Astrocyte of the spinal cord (primary cell): ENCODE measurements around the gene ERBB3.

Source experiments
- DNase-seq: peaks from one replicate; pipeline ENCODE4 v3.0.0; 2011; ENCODE audit warnings: low read depth, low spot score
- H3K4me3 ChIP-seq: 2 replicates; pipeline ENCODE4 v1.5.1; 2011; ENCODE audit warnings: low read depth, mild to moderate bottlenecking, low read length, moderate library complexity
- in situ Hi-C: cut with HindIII; loops from 2 replicates; pipeline ENCODE4 v1.10.0; 2017; ENCODE audit warnings: low sequenced_read_pairs
- TF ChIP-seq, protein P1 (sequence below): IDR thresholded peaks from 2 replicates; pipeline ENCODE4 v1.5.1; 2012; ENCODE audit warnings: low read depth, mild to moderate bottlenecking, low read length, inconsistent platforms

The ERBB3 gene

DNA sequence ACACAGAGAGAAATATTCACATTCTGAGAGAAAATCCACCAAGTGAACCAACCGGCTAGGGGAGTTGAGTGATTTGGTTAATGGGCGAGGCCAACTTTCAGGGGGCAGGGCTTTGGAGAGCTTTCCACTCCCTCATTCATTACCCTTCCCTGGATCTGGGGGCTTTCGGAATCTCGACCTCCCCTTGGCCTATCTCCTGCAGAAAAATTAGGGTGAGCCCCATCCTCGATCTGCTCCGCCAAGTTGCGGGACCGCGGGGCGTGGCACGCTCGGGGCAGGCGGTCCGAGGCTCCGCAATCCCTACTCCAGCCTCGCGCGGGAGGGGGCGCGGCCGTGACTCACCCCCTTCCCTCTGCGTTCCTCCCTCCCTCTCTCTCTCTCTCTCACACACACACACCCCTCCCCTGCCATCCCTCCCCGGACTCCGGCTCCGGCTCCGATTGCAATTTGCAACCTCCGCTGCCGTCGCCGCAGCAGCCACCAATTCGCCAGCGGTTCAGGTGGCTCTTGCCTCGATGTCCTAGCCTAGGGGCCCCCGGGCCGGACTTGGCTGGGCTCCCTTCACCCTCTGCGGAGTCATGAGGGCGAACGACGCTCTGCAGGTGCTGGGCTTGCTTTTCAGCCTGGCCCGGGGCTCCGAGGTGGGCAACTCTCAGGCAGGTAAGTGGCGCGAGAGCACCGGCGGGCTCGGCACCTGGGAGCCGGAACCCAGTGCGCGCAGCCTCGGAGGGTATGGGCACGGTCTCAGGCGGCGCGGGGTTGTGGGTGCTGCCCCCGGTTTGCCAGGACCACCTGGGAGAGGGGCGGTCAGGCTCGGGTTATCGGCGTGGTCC, at the start of gene ERBB3:
TSS of gene ERBB3 (plus strand) at position 443 of the 833 bp plus-strand sequence. CDS start at position 579, 136 bp downstream.
- in situ Hi-C loops: no loop called here
- peak within 1 kb of the TSS; percentile 42 for H3K4me3 ChIP-seq
- DNase-seq: peak; percentile 79
- TF ChIP-seq, protein P1, sequence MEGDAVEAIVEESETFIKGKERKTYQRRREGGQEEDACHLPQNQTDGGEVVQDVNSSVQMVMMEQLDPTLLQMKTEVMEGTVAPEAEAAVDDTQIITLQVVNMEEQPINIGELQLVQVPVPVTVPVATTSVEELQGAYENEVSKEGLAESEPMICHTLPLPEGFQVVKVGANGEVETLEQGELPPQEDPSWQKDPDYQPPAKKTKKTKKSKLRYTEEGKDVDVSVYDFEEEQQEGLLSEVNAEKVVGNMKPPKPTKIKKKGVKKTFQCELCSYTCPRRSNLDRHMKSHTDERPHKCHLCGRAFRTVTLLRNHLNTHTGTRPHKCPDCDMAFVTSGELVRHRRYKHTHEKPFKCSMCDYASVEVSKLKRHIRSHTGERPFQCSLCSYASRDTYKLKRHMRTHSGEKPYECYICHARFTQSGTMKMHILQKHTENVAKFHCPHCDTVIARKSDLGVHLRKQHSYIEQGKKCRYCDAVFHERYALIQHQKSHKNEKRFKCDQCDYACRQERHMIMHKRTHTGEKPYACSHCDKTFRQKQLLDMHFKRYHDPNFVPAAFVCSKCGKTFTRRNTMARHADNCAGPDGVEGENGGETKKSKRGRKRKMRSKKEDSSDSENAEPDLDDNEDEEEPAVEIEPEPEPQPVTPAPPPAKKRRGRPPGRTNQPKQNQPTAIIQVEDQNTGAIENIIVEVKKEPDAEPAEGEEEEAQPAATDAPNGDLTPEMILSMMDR: no peak

DNA sequence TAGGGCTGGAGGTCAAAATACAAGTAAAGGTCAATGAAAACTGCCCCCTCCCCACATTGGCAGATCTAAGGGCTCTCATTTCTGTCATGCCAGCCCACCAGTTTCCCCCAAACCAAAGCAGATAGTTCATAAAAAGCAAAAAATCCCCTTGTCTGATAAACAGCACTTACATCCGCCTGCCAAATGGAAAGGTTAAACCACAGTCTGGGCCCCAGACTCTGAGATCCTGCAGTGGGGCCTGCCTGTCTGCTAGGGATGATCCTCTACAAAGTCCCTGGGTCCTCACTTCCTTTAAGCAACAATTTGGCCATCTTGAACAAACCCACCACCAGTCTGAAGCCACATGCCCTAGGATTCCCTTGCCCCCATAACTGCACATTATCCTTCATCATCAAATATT, 48.0 kb upstream of the ERBB3 start:
- no peak for DNase-seq
- H3K4me3 ChIP-seq: no peak overlapping the region
- in situ Hi-C loops: no loop called here
- TF ChIP-seq, protein P1: no peak

DNA sequence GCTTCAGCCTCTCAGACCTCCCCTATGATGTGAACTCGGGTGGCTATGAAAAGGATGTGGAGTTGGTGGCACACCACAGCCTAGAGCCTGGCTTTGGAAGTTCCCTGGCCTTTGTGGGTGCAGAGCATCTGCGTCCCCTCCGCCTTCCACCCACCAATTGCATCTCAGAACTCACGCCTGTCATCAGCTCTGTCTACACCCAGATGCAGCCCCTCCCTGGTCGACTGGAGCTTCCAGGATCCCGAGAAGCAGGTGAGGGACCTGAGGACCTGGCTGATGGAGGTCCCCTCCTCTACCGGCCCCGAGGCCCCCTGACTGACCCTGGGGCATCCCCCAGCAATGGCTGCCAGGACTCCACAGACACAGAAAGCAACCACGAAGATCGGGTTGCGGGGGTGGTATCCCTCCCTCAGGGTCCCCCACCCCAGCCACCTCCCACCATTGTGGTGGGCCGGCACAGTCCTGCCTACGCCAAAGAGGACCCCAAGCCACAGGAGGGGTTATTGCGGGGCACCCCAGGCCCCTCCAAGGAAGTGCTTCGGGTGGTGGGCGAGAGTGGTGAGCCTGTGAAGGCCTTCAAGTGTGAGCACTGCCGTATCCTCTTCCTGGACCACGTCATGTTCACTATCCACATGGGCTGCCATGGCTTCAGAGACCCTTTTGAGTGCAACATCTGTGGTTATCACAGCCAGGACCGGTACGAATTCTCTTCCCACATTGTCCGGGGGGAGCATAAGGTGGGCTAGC, 45.2 kb upstream of the ERBB3 start:
- TF ChIP-seq, protein P1: no peak
- H3K4me3 ChIP-seq: no peak overlapping the region
- in situ Hi-C loops: no loop called here
- no peak for DNase-seq

DNA sequence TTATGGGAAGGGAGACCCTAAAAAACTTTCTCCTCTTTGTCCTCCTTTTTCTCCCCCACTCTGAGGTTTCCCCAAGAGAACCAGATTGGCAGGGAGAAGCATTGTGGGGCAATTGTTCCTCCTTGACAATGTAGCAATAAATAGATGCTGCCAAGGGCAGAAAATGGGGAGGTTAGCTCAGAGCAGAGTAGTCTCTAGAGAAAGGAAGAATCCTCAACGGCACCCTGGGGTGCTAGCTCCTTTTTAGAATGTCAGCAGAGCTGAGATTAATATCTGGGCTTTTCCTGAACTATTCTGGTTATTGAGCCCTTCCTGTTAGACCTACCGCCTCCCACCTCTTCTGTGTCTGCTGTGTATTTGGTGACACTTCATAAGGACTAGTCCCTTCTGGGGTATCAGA, 42.8 kb upstream of the ERBB3 start:
- TF ChIP-seq, protein P1: no peak
- H3K4me3 ChIP-seq: no peak overlapping the region
- in situ Hi-C loops: no loop called here
- no peak for DNase-seq

DNA sequence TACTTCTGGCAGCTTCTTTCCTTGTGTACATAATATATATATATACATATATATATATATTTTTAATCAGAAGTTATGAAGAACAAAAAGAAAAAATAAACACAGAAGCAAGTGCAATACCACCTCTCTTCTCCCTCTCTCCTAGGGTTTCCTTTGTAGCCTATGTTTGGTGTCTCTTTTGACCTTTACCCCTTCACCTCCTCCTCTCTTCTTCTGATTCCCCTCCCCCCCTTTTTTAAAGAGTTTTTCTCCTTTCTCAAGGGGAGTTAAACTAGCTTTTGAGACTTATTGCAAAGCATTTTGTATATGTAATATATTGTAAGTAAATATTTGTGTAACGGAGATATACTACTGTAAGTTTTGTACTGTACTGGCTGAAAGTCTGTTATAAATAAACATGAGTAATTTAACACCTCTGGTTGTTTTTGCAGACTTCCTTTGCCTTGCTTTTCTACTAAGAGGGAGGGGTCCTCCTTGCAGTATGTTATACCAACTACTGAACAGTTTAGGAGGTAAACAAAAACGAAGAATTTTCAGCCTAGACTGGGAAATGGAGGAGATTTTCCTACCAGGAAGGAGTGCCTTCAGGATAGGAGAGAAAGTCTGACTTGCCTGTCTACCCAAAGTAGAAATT, 41.8 kb upstream of the ERBB3 start:
- TF ChIP-seq, protein P1: no peak
- H3K4me3 ChIP-seq: no peak overlapping the region
- in situ Hi-C loops: no loop called here
- DNase-seq: no peak

DNA sequence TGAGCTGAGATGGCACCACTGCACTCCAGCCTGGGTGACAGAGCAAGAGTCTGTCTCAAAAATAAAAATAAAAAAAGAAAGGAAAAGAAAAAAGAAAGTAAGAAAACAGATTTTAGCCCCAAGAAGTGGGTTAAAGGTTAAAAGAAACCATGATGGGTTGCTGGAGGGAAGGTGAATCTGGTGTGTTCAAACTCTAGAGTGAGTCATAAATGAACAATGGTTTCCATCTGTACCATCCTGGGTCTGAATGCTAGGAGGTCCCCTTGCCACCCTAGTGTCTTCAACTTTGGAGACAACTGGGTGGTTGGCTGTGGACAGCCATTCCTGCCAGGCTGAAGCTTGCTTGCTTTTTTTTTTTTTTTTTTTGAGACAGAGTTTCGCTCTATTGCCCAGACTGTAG, 39.8 kb upstream of the ERBB3 start:
- TF ChIP-seq, protein P1: no peak
- DNase-seq: no peak
- no peak overlapping the region for H3K4me3 ChIP-seq
- in situ Hi-C loops: no loop called here
